ENCODE data around the gene FUT9.

Gene FUT9

GRCh38 chr6:96212066-96212465, 196.3 kb downstream of the FUT9 start:
- no peak overlapping the region for H3K4me3 ChIP-seq (ENCODE audit: low read depth, low read length)
- DNase-seq (ENCODE audit: low read depth), result no peak
- no peak for TF ChIP-seq CTCF (conservative IDR thresholded peaks at IDR 0.05; ENCODE audit: low read depth, low read length)

- no peak for TF ChIP-seq CTCF (conservative IDR thresholded peaks at IDR 0.05; ENCODE audit: low read depth, low read length)
- DNase-seq (ENCODE audit: low read depth), result no peak
- no peak overlapping the region for H3K4me3 ChIP-seq (ENCODE audit: low read depth, low read length)
Observed at GRCh38 chr6:96213784-96214183, 198.0 kb downstream of the FUT9 start.

GRCh38 chr6:96223695-96224094, 207.9 kb downstream of the FUT9 start:
- H3K4me3 ChIP-seq (ENCODE audit: low read depth, low read length), result no peak overlapping the region
- no peak for DNase-seq (ENCODE audit: low read depth)
- TF ChIP-seq CTCF (conservative IDR thresholded peaks at IDR 0.05; ENCODE audit: low read depth, low read length), result no peak

- no peak overlapping the region for H3K4me3 ChIP-seq (ENCODE audit: low read depth, low read length)
- TF ChIP-seq CTCF (conservative IDR thresholded peaks at IDR 0.05; ENCODE audit: low read depth, low read length), result no peak
- no peak for DNase-seq (ENCODE audit: low read depth)
Observed at GRCh38 chr6:96227135-96227534, 211.4 kb downstream of the FUT9 start.

GRCh38 chr6:96234444-96234843, 218.7 kb downstream of the FUT9 start:
- no peak for DNase-seq (ENCODE audit: low read depth)
- no peak for TF ChIP-seq CTCF (conservative IDR thresholded peaks at IDR 0.05; ENCODE audit: low read depth, low read length)

GRCh38 chr6:96235927-96236326, 220.2 kb downstream of the FUT9 start:
- no peak for TF ChIP-seq CTCF (conservative IDR thresholded peaks at IDR 0.05; ENCODE audit: low read depth, low read length)
- H3K4me3 ChIP-seq (ENCODE audit: low read depth, low read length), result no peak overlapping the region
- DNase-seq (ENCODE audit: low read depth), result no peak

More at GRCh38 chr6:96234444-96234843, 218.7 kb downstream of the FUT9 start:
- no peak overlapping the region for H3K4me3 ChIP-seq (ENCODE audit: low read depth, low read length)

- DNase-seq (ENCODE audit: low read depth), result no peak
- no peak overlapping the region for H3K4me3 ChIP-seq (ENCODE audit: low read depth, low read length)
- TF ChIP-seq CTCF (conservative IDR thresholded peaks at IDR 0.05; ENCODE audit: low read depth, low read length), result no peak
Observed at GRCh38 chr6:96236471-96236870, 220.7 kb downstream of the FUT9 start.

All from choroid plexus epithelial cell (primary cell).